HEK293 (cell line): ENCODE data around the gene NOL7.

Experiments used
- HOXA7 ChIP-seq: sonication (generic); formaldehyde crosslinking; IDR thresholded peaks from 2 replicates; pipeline ENCODE4 v1.8.1; 2022; ENCODE audit warnings: missing genetic modification reagents, borderline replicate concordance
- KLF16 ChIP-seq: fragments of 450-650 bp; formaldehyde crosslinking; IDR thresholded peaks from 2 replicates; pipeline ENCODE4 v1.5.1; 2017; ENCODE audit warnings: missing biosample characterization, missing genetic modification characterization
- MYNN ChIP-seq: fragments of 450-650 bp; formaldehyde crosslinking; IDR thresholded peaks from 2 replicates; pipeline ENCODE4 v1.5.1; 2016; ENCODE audit warnings: missing biosample characterization, missing genetic modification characterization, borderline replicate concordance
- SALL2 ChIP-seq: fragments of 450-650 bp; formaldehyde crosslinking; IDR thresholded peaks from 2 replicates; pipeline ENCODE4 v1.5.0; 2017; ENCODE audit warnings: missing biosample characterization, mild to moderate bottlenecking, missing genetic modification characterization, borderline replicate concordance
- SCRT1 ChIP-seq: fragments of 450-650 bp; formaldehyde crosslinking; IDR thresholded peaks from 2 replicates; pipeline ENCODE4 v1.5.1; 2016; ENCODE audit warnings: missing biosample characterization, missing genetic modification characterization, borderline replicate concordance
- ZBTB7A ChIP-seq: fragments of 450-650 bp; formaldehyde crosslinking; IDR thresholded peaks from 2 replicates; pipeline ENCODE4 v1.5.1; 2016; ENCODE audit warnings: low read depth, missing biosample characterization, missing genetic modification characterization
- ZFP69B ChIP-seq: fragments of 450-650 bp; formaldehyde crosslinking; IDR thresholded peaks from 2 replicates; pipeline ENCODE4 v1.5.1; 2016; ENCODE audit warnings: missing biosample characterization, missing genetic modification characterization
- ZNF112 ChIP-seq: fragments of 450-650 bp; formaldehyde crosslinking; IDR thresholded peaks from 2 replicates; pipeline ENCODE4 v1.5.0; 2017; ENCODE audit warnings: missing biosample characterization, missing genetic modification characterization
- ZNF132 ChIP-seq: fragments of 450-650 bp; formaldehyde crosslinking; IDR thresholded peaks from 2 replicates; pipeline ENCODE4 v1.5.1; 2017; ENCODE audit warnings: missing biosample characterization, missing genetic modification characterization, borderline replicate concordance
- ZNF138 ChIP-seq: fragments of 450-650 bp; formaldehyde crosslinking; IDR thresholded peaks from 2 replicates; pipeline ENCODE4 v1.5.1; 2016; ENCODE audit warnings: missing biosample characterization, missing genetic modification characterization, borderline replicate concordance
- ZNF157 ChIP-seq: fragments of 450-650 bp; formaldehyde crosslinking; IDR thresholded peaks from 2 replicates; pipeline ENCODE4 v1.5.1; 2016; ENCODE audit warnings: missing biosample characterization, missing genetic modification characterization
- ZNF324 ChIP-seq: fragments of 450-650 bp; formaldehyde crosslinking; IDR thresholded peaks from 2 replicates; pipeline ENCODE4 v1.5.1; 2016; ENCODE audit warnings: missing biosample characterization, missing genetic modification characterization
- ZNF473 ChIP-seq: fragments of 450-650 bp; formaldehyde crosslinking; IDR thresholded peaks from 2 replicates; pipeline ENCODE4 v1.5.1; 2017; ENCODE audit warnings: missing biosample characterization, missing genetic modification characterization
- ZNF501 ChIP-seq: fragments of 450-650 bp; formaldehyde crosslinking; IDR thresholded peaks from 2 replicates; pipeline ENCODE4 v1.5.1; 2016; ENCODE audit warnings: missing biosample characterization, missing genetic modification characterization
- ZNF530 ChIP-seq: fragments of 450-650 bp; formaldehyde crosslinking; IDR thresholded peaks from 2 replicates; pipeline ENCODE4 v1.5.1; 2016; ENCODE audit warnings: low read depth, missing biosample characterization, missing genetic modification characterization
- ZNF549 ChIP-seq: fragments of 450-650 bp; IDR thresholded peaks from 2 replicates; pipeline ENCODE4 v1.5.1; 2018; ENCODE audit warnings: missing biosample characterization, missing genetic modification characterization, mild to moderate bottlenecking, inconsistent platforms, moderate library complexity
- ZNF560 ChIP-seq: fragments of 450-650 bp; formaldehyde crosslinking; IDR thresholded peaks from 2 replicates; pipeline ENCODE4 v1.5.1; 2017; ENCODE audit warnings: missing biosample characterization, missing genetic modification characterization, borderline replicate concordance
- ZNF707 ChIP-seq: fragments of 450-650 bp; formaldehyde crosslinking; IDR thresholded peaks from 2 replicates; pipeline ENCODE4 v1.5.1; 2016; ENCODE audit warnings: missing biosample characterization, missing genetic modification characterization
- ZSCAN30 ChIP-seq: fragments of 450-650 bp; IDR thresholded peaks from 2 replicates; pipeline ENCODE4 v1.5.1; 2018; ENCODE audit warnings: missing biosample characterization, mild to moderate bottlenecking, missing genetic modification characterization, moderate library complexity
- ZXDB ChIP-seq: fragments of 450-650 bp; formaldehyde crosslinking; IDR thresholded peaks from 2 replicates; pipeline ENCODE4 v1.5.1; 2016; ENCODE audit warnings: missing biosample characterization, missing genetic modification characterization
- TF ChIP-seq, protein P1 (sequence below): fragments of 450-650 bp; formaldehyde crosslinking; IDR thresholded peaks from 2 replicates; pipeline ENCODE4 v1.5.1; 2016; ENCODE audit warnings: missing biosample characterization, missing genetic modification characterization, borderline replicate concordance
- TF ChIP-seq, protein P2 (sequence below): fragments of 450-650 bp; formaldehyde crosslinking; IDR thresholded peaks from 2 replicates; pipeline ENCODE4 v1.5.1; 2016; ENCODE audit warnings: missing biosample characterization, missing genetic modification characterization
- TF ChIP-seq, protein P3 (sequence below): fragments of 450-650 bp; formaldehyde crosslinking; IDR thresholded peaks from 2 replicates; pipeline ENCODE4 v1.5.1; 2016; ENCODE audit warnings: missing biosample characterization, missing genetic modification characterization
- TF ChIP-seq, protein P4 (sequence below): fragments of 450-650 bp; formaldehyde crosslinking; IDR thresholded peaks from 2 replicates; pipeline ENCODE4 v1.5.1; 2016; ENCODE audit warnings: missing biosample characterization, missing genetic modification characterization
- TF ChIP-seq, protein P5 (sequence below): fragments of 450-650 bp; formaldehyde crosslinking; IDR thresholded peaks from 2 replicates; pipeline ENCODE4 v1.5.1; 2016; ENCODE audit warnings: missing biosample characterization, missing genetic modification characterization

NOL7 gene

DNA sequence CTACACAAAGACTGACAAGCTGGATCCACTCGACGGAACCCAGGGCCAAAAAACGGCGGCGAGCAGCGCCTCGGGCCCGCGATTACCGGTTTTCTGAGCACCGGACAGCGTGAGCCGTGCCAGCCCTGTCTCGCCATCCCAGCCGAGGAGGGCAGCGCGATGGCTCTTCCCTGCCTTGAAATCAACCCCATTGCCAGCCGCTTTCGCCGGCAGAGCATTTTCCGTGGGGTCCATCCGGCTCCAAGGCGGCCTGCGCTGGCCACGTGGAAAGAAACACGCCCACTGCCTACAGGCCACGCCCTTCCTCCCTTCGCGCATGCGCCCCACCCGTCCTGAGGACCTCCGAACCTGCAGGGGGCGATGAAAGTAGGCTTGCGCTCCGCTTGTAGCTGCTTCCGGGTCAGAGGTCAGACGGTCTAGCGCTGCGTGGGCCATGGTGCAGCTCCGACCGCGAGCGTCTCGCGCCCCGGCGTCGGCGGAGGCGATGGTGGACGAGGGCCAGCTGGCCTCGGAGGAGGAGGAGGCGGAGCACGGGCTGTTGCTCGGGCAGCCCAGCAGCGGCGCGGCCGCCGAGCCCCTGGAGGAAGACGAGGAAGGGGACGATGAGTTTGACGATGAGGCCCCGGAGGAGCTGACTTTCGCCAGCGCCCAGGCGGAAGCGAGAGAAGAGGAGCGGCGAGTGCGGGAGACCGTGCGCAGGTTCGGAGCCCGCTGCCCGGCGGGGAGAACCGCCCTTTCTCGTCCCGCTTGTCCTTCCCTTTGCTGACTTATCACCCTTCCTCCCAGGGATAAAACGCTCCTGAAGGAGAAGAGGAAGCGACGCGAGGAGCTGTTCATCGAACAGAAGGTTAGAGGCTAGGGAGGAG lies at the start of gene NOL7 (continued):
- TF ChIP-seq, protein P1, sequence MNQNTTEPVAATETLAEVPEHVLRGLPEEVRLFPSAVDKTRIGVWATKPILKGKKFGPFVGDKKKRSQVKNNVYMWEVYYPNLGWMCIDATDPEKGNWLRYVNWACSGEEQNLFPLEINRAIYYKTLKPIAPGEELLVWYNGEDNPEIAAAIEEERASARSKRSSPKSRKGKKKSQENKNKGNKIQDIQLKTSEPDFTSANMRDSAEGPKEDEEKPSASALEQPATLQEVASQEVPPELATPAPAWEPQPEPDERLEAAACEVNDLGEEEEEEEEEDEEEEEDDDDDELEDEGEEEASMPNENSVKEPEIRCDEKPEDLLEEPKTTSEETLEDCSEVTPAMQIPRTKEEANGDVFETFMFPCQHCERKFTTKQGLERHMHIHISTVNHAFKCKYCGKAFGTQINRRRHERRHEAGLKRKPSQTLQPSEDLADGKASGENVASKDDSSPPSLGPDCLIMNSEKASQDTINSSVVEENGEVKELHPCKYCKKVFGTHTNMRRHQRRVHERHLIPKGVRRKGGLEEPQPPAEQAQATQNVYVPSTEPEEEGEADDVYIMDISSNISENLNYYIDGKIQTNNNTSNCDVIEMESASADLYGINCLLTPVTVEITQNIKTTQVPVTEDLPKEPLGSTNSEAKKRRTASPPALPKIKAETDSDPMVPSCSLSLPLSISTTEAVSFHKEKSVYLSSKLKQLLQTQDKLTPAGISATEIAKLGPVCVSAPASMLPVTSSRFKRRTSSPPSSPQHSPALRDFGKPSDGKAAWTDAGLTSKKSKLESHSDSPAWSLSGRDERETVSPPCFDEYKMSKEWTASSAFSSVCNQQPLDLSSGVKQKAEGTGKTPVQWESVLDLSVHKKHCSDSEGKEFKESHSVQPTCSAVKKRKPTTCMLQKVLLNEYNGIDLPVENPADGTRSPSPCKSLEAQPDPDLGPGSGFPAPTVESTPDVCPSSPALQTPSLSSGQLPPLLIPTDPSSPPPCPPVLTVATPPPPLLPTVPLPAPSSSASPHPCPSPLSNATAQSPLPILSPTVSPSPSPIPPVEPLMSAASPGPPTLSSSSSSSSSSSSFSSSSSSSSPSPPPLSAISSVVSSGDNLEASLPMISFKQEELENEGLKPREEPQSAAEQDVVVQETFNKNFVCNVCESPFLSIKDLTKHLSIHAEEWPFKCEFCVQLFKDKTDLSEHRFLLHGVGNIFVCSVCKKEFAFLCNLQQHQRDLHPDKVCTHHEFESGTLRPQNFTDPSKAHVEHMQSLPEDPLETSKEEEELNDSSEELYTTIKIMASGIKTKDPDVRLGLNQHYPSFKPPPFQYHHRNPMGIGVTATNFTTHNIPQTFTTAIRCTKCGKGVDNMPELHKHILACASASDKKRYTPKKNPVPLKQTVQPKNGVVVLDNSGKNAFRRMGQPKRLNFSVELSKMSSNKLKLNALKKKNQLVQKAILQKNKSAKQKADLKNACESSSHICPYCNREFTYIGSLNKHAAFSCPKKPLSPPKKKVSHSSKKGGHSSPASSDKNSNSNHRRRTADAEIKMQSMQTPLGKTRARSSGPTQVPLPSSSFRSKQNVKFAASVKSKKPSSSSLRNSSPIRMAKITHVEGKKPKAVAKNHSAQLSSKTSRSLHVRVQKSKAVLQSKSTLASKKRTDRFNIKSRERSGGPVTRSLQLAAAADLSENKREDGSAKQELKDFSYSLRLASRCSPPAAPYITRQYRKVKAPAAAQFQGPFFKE (tag by site-specific recombination): no peak
- TF ChIP-seq SALL2 (tag by site-specific recombination) (no peak), ZNF501 (peak; percentile 96), SCRT1 (tag by site-specific recombination) (no peak), HOXA7 (no peak), ZNF549 (tag by site-specific recombination) (no peak), ZNF560 (tag by site-specific recombination) (no peak), ZXDB (tag by site-specific recombination) (peak; percentile 93), ZNF112 (tag by site-specific recombination) (no peak), MYNN (peak; percentile 53; the same call in 1 of the 2 replicates), ZNF138 (tag by site-specific recombination) (no peak), ZBTB7A (tag by site-specific recombination) (no peak), ZNF132 (no peak), KLF16 (tag by site-specific recombination) (peak; percentile 39), ZNF707 (tag by site-specific recombination) (no peak), ZNF157 (tag by site-specific recombination) (no peak), ZSCAN30 (peak; percentile 56), ZNF473 (tag by site-specific recombination) (no peak), ZFP69B (tag by site-specific recombination) (peak; percentile 88), ZNF324 (tag by site-specific recombination) (peak; percentile 76), ZNF530 (tag by site-specific recombination) (no peak)
- TF ChIP-seq, protein P2, sequence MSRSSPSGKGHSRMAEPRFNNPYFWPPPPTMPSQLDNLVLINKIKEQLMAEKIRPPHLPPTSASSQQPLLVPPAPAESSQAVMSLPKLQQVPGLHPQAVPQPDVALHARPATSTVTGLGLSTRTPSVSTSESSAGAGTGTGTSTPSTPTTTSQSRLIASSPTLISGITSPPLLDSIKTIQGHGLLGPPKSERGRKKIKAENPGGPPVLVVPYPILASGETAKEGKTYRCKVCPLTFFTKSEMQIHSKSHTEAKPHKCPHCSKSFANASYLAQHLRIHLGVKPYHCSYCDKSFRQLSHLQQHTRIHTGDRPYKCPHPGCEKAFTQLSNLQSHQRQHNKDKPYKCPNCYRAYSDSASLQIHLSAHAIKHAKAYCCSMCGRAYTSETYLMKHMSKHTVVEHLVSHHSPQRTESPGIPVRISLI: no peak
- TF ChIP-seq, protein P3, sequence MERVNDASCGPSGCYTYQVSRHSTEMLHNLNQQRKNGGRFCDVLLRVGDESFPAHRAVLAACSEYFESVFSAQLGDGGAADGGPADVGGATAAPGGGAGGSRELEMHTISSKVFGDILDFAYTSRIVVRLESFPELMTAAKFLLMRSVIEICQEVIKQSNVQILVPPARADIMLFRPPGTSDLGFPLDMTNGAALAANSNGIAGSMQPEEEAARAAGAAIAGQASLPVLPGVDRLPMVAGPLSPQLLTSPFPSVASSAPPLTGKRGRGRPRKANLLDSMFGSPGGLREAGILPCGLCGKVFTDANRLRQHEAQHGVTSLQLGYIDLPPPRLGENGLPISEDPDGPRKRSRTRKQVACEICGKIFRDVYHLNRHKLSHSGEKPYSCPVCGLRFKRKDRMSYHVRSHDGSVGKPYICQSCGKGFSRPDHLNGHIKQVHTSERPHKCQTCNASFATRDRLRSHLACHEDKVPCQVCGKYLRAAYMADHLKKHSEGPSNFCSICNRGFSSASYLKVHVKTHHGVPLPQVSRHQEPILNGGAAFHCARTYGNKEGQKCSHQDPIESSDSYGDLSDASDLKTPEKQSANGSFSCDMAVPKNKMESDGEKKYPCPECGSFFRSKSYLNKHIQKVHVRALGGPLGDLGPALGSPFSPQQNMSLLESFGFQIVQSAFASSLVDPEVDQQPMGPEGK: 0 out of 2 replicates have a peak, but pooled peaks have one; percentile 44
- TF ChIP-seq, protein P4, sequence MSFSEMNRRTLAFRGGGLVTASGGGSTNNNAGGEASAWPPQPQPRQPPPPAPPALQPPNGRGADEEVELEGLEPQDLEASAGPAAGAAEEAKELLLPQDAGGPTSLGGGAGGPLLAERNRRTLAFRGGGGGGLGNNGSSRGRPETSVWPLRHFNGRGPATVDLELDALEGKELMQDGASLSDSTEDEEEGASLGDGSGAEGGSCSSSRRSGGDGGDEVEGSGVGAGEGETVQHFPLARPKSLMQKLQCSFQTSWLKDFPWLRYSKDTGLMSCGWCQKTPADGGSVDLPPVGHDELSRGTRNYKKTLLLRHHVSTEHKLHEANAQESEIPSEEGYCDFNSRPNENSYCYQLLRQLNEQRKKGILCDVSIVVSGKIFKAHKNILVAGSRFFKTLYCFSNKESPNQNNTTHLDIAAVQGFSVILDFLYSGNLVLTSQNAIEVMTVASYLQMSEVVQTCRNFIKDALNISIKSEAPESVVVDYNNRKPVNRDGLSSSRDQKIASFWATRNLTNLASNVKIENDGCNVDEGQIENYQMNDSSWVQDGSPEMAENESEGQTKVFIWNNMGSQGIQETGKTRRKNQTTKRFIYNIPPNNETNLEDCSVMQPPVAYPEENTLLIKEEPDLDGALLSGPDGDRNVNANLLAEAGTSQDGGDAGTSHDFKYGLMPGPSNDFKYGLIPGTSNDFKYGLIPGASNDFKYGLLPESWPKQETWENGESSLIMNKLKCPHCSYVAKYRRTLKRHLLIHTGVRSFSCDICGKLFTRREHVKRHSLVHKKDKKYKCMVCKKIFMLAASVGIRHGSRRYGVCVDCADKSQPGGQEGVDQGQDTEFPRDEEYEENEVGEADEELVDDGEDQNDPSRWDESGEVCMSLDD: no peak
- TF ChIP-seq, protein P5, sequence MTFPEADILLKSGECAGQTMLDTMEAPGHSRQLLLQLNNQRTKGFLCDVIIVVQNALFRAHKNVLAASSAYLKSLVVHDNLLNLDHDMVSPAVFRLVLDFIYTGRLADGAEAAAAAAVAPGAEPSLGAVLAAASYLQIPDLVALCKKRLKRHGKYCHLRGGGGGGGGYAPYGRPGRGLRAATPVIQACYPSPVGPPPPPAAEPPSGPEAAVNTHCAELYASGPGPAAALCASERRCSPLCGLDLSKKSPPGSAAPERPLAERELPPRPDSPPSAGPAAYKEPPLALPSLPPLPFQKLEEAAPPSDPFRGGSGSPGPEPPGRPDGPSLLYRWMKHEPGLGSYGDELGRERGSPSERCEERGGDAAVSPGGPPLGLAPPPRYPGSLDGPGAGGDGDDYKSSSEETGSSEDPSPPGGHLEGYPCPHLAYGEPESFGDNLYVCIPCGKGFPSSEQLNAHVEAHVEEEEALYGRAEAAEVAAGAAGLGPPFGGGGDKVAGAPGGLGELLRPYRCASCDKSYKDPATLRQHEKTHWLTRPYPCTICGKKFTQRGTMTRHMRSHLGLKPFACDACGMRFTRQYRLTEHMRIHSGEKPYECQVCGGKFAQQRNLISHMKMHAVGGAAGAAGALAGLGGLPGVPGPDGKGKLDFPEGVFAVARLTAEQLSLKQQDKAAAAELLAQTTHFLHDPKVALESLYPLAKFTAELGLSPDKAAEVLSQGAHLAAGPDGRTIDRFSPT (tag by site-specific recombination): no peak
